Spleen (tissue), 7 donors: ENCODE data around the gene INPP5B.

ENCODE experiments used
- POLR2A ChIP-seq, 3 donors: fragments of 450-650 bp; IDR thresholded peaks; one replicate each; pipeline ENCODE4 v1.5.1; 2017; ENCODE audit warnings: antibody characterized with exemption in 3 of 3, mild to moderate bottlenecking in 1 of 3
- POLR2AphosphoS5 ChIP-seq, 3 donors: sonication (generic); formaldehyde crosslinking; IDR thresholded peaks; one replicate each; pipeline ENCODE4 v1.5.1; 2017; ENCODE audit warnings: antibody characterized with exemption in 3 of 3
- TF ChIP-seq, protein P1 (sequence below), 11 experiments: fragments of 200-600 bp in 7 of 11; fragments of 450-650 bp in 4 of 11; sonication (generic) in 4 of 11; IDR thresholded peaks in 8 of 11; conservative IDR thresholded peaks in 3 of 11; 1 replicate in 7 of 11; 2 replicates in 4 of 11; pipeline versions ENCODE4 v1.4.0 to v1.8.0; 2016 to 2021; ENCODE audit warnings: antibody characterized with exemption in 11 of 11, inconsistent platforms in 4 of 11, mild to moderate bottlenecking in 1 of 11
- donor health status: DM: no; HTN: no; CAD: no; lungs with moderate emphysema.
- donor health status: DM: no; HTN: no; CAD: no.
- donor health status: DM: no; HTN: no; CAD: no.

DNA sequence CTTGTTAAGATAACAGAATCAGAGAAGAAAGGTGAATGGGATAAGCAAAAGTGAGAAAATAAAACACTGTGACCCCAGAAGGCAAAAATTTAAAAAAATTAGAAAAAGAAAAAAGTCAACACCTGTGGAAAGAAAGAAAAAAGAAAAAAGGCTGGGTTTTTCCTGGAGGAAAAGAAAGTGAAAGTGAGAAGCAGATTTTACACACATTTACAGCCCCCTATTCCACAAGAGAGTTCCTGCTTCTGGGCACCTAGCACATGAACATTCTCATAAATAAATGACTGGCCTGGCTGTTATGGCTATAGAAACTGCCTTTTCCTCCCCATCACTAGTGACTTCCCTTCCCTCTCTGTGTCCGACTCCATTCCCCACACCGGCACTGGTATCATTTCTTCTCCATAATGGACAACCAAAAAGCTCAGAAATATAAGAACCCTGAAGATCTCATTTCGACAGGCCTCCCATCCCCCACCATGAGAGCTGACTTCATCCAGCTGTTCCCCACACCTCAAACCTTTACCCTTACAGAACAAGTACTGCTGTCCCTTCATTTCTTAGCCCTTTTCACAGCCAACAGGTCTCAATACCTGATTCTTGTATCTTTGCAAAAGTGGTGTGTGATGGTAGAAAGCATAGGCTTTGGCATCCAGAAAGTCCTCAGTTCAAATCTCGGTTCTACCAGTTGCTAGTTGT, 100.1 kb downstream of the INPP5B start:
- TF ChIP-seq, protein P1, sequence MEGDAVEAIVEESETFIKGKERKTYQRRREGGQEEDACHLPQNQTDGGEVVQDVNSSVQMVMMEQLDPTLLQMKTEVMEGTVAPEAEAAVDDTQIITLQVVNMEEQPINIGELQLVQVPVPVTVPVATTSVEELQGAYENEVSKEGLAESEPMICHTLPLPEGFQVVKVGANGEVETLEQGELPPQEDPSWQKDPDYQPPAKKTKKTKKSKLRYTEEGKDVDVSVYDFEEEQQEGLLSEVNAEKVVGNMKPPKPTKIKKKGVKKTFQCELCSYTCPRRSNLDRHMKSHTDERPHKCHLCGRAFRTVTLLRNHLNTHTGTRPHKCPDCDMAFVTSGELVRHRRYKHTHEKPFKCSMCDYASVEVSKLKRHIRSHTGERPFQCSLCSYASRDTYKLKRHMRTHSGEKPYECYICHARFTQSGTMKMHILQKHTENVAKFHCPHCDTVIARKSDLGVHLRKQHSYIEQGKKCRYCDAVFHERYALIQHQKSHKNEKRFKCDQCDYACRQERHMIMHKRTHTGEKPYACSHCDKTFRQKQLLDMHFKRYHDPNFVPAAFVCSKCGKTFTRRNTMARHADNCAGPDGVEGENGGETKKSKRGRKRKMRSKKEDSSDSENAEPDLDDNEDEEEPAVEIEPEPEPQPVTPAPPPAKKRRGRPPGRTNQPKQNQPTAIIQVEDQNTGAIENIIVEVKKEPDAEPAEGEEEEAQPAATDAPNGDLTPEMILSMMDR (IDR thresholded peaks at IDR 0.05 in 8 of 11, conservative IDR thresholded peaks at IDR 0.05 in 3 of 11): no peak
- TF ChIP-seq POLR2A (IDR thresholded peaks at IDR 0.05) (no peak), POLR2AphosphoS5 (IDR thresholded peaks at IDR 0.05) (no peak)
